ENCODE measurements around the gene DNAJC4. TPM values are rescaled to one million over a fixed set of nuclear protein-coding genes. Genes with fewer than 3 reads are reported as not detected.

The DNAJC4 gene
- total RNA-seq, 1 donor: 9.8 TPM

- TF ChIP-seq, protein P1, sequence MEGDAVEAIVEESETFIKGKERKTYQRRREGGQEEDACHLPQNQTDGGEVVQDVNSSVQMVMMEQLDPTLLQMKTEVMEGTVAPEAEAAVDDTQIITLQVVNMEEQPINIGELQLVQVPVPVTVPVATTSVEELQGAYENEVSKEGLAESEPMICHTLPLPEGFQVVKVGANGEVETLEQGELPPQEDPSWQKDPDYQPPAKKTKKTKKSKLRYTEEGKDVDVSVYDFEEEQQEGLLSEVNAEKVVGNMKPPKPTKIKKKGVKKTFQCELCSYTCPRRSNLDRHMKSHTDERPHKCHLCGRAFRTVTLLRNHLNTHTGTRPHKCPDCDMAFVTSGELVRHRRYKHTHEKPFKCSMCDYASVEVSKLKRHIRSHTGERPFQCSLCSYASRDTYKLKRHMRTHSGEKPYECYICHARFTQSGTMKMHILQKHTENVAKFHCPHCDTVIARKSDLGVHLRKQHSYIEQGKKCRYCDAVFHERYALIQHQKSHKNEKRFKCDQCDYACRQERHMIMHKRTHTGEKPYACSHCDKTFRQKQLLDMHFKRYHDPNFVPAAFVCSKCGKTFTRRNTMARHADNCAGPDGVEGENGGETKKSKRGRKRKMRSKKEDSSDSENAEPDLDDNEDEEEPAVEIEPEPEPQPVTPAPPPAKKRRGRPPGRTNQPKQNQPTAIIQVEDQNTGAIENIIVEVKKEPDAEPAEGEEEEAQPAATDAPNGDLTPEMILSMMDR (IDR thresholded peaks at IDR 0.05; ENCODE audit: extremely low read depth, low read depth, low read length): no peak
- H3K36me3 ChIP-seq (ENCODE audit: insufficient read depth, low read length): peaks cover 8% of the 10 kb centered on the region
- H3K4me1 ChIP-seq (ENCODE audit: insufficient read depth, low read length): peaks cover 12% of the 10 kb centered on the region
- peak overlapping the region; percentile 91 for H3K4me3 ChIP-seq (ENCODE audit: insufficient read depth, low read length)
- no peak overlapping the region for H3K27ac ChIP-seq (ENCODE audit: low read depth, low read length)
- peaks cover 4% of the 10 kb centered on the region for H4K20me1 ChIP-seq (ENCODE audit: insufficient read depth, low read length)
- no peaks in the 10 kb centered on the region for H3K27me3 ChIP-seq (ENCODE audit: insufficient read depth, low read length)
- peak; percentile 95 for DNase-seq (ENCODE audit: insufficient read length, low spot score, missing footprints)
- peaks cover 37% of the 10 kb centered on the region for H3K79me2 ChIP-seq (ENCODE audit: insufficient read depth, low read length)
- peak overlapping the region; percentile 89 for H3K4me2 ChIP-seq (ENCODE audit: insufficient read depth, low read length)
- H3K9me3 ChIP-seq (ENCODE audit: low read depth, low read length): no peaks in the 10 kb centered on the region
- peak overlapping the region; percentile 89 for H2AFZ ChIP-seq (ENCODE audit: low read length)
These were observed 20.2 kb downstream of the DNAJC4 start for GRCh38 chr11:64250415-64251015.

DNA sequence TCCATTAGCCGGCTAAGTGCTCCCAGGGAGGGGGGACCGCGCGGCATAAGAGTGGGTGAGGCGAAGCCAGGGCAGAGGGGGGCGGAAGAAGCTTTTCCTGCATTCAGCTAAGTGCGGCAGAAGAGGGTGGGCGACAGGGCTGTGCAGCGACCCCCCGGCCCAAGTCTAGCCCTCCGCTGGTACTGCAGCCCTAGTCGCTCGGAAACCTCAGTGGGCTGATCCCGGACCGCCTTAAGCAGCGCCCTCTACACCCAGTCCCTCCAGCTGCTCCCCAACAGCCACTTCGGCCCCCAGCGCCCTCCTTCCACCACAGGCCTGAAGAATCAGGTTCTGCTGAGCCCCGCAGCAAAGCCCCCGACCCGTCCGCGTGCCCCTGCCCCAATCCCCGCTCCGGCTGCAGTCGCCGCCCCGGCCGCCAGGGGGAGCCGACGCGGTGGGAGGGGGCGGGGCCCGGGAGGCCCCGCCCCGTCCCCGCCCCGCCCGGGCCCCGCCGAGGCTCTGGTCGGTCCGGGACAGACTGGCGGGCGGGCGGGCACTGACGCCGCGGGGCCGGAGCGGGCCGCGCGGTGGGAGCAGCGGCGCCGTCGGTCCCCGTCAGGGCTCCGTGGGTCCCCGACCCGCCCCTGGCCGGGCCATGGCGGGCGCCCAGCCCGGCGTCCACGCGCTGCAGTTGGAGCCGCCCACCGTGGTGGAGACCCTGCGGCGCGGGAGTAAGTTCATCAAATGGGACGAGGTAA, 20.8 kb downstream of the DNAJC4 start, which contains the start of gene PLCB3:
Gene PLCB3, plus strand, starts transcription at position 515 of the 737 bp plus-strand sequence. Its CDS starts 120 bp downstream, at position 635.
- Histone ChIP-seq H3K9me3 (ENCODE audit: low read depth, low read length) (no peaks in the 10 kb centered on the region), H3K4me1 (ENCODE audit: insufficient read depth, low read length) (peaks cover 11% of the 10 kb centered on the region), H3K79me2 (ENCODE audit: insufficient read depth, low read length) (peaks cover 30% of the 10 kb centered on the region), H3K4me2 (ENCODE audit: insufficient read depth, low read length) (peak within 1 kb of the TSS; percentile 98), H4K20me1 (ENCODE audit: insufficient read depth, low read length) (no peaks in the 10 kb centered on the region), H3K27ac (ENCODE audit: low read depth, low read length) (peak within 1 kb of the TSS; percentile 58), H3K4me3 (ENCODE audit: insufficient read depth, low read length) (peak within 1 kb of the TSS; percentile 91), H3K27me3 (ENCODE audit: insufficient read depth, low read length) (no peaks in the 10 kb centered on the region), H3K36me3 (ENCODE audit: insufficient read depth, low read length) (peaks cover 15% of the 10 kb centered on the region), H2AFZ (ENCODE audit: low read length) (peak within 1 kb of the TSS; percentile 89)
- TF ChIP-seq, protein P1 (IDR thresholded peaks at IDR 0.05; ENCODE audit: extremely low read depth, low read depth, low read length): peak; percentile 49
- DNase-seq (ENCODE audit: insufficient read length, low spot score, missing footprints): peak; percentile 99

DNA sequence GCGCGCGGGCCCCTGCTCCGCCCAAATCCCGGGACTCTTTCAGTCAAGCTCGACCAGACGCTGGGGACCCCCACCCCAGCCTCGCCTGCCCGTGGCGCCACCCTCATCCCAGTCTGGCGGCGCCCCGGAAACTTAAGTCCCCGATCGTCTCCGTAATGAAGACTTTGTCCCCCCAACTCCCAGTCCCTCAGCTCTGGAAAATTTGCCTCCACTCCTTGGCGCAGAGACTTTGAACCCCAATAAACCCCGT, 21.3 kb downstream of the DNAJC4 start:
- Histone ChIP-seq H3K4me1 (ENCODE audit: insufficient read depth, low read length) (peaks cover 11% of the 10 kb centered on the region), H3K9me3 (ENCODE audit: low read depth, low read length) (no peaks in the 10 kb centered on the region), H3K79me2 (ENCODE audit: insufficient read depth, low read length) (peaks cover 30% of the 10 kb centered on the region), H3K4me2 (ENCODE audit: insufficient read depth, low read length) (peak overlapping the region; percentile 98), H3K27me3 (ENCODE audit: insufficient read depth, low read length) (no peaks in the 10 kb centered on the region), H3K27ac (ENCODE audit: low read depth, low read length) (peak overlapping the region; percentile 58), H3K4me3 (ENCODE audit: insufficient read depth, low read length) (peak overlapping the region; percentile 91), H3K36me3 (ENCODE audit: insufficient read depth, low read length) (peaks cover 19% of the 10 kb centered on the region), H4K20me1 (ENCODE audit: insufficient read depth, low read length) (no peaks in the 10 kb centered on the region), H2AFZ (ENCODE audit: low read length) (peak overlapping the region; percentile 63)
- DNase-seq (ENCODE audit: insufficient read length, low spot score, missing footprints): no peak
- TF ChIP-seq, protein P1 (IDR thresholded peaks at IDR 0.05; ENCODE audit: extremely low read depth, low read depth, low read length): no peak
